Gastroesophageal sphincter (tissue), 4 donors: Measurements from ENCODE around the gene ORC6. TPM values are rescaled to one million over a fixed set of nuclear protein-coding genes. Genes with fewer than 3 reads are reported as not detected.

Experiments used
- ATAC-seq: fragments of 150-250 bp; one replicate; pipeline ENCODE4 v1.9.1; 2016; ENCODE audit warnings: mild to moderate bottlenecking, moderate library complexity
- H3K27ac ChIP-seq, 4 donors: fragments of 200-600 bp; sonication (generic) in 3 of 4; 1 replicate in 3 of 4; 2 replicates in 1 of 4; pipeline ENCODE4 v1.5.1; 2016 to 2019
- H3K27me3 ChIP-seq: fragments of 200-600 bp; sonication (generic); one replicate; pipeline ENCODE4 v1.5.1; 2019
- H3K36me3 ChIP-seq, 2 donors: fragments of 200-600 bp; sonication (generic); one replicate each; pipeline ENCODE4 v1.5.1; 2019; ENCODE audit warnings: control low read depth in 1 of 2
- H3K4me1 ChIP-seq, 3 donors: fragments of 200-600 bp; sonication (generic); 1 replicate in 2 of 3; 2 replicates in 1 of 3; pipeline ENCODE4 v1.5.1; 2016 to 2019; ENCODE audit warnings: control low read depth in 2 of 3
- H3K4me3 ChIP-seq, 2 donors: fragments of 200-600 bp; sonication (generic); one replicate each; pipeline ENCODE4 v1.5.1; 2019; ENCODE audit warnings: mild to moderate bottlenecking in 1 of 2, moderate library complexity in 1 of 2
- H3K9me3 ChIP-seq, 3 donors: fragments of 200-600 bp; sonication (generic); one replicate each; pipeline ENCODE4 v1.5.1; 2017 to 2019; ENCODE audit warnings: control low read depth in 2 of 3
- EP300 ChIP-seq: sonication (generic); formaldehyde crosslinking; IDR thresholded peaks from one replicate; pipeline ENCODE4 v1.6.1; 2017; ENCODE audit warnings: antibody characterized with exemption, mild to moderate bottlenecking
- POLR2A ChIP-seq, 2 donors: fragments of 450-650 bp; IDR thresholded peaks; one replicate each; pipeline ENCODE4 v1.6.1; 2017; ENCODE audit warnings: antibody characterized with exemption in 2 of 2, mild to moderate bottlenecking in 2 of 2, moderate library complexity in 1 of 2
- POLR2AphosphoS5 ChIP-seq: sonication (generic); formaldehyde crosslinking; IDR thresholded peaks from one replicate; pipeline ENCODE4 v1.6.1; 2017; ENCODE audit warnings: antibody characterized with exemption
- WGBS, 2 donors: methylation state at CpG; one replicate each; pipeline ENCODE4 v1.1.5; 2018; ENCODE audit warnings: low coverage in 1 of 2; 5-methylcytosine and 5-hydroxymethylcytosine counted together
- total RNA-seq, 4 donors: library from RNA; depleted of rRNA; stranded (reverse); fragments of >200 nt; gene quantifications; one replicate each; pipeline ENCODE4 v1.1.0, GENCODE V29; 2016
- TF ChIP-seq, protein P1 (sequence below), 4 experiments: fragments of 200-600 bp in 2 of 4; fragments of 450-650 bp in 2 of 4; sonication (generic) in 1 of 4; IDR thresholded peaks; one replicate each; pipeline ENCODE4 v1.5.1; 2017 to 2019; ENCODE audit warnings: antibody characterized with exemption in 4 of 4, mild to moderate bottlenecking in 2 of 4, moderate library complexity in 2 of 4

Gene ORC6
- total RNA-seq, 4 donors from 2014 or later: 0.62 to 2.2 (median 1.2) TPM

DNA sequence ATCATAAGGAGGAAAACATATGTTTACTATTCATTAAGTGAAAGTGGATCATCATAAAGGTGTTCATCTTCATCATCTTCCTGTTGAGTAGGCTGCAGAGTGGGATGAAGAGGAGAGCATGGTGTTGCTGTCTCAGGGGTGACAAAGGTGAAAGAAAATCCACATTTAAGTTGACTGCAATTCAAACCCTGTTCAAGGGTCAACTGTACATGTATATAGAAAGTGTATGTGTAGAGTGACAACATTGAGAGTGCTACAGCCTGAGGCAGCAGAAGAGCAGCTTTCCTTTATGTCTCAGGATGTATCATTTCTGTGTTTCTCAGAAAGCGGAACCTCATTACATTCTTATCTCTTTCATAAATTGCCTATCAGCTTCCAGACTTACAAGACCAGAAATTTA is 17.2 kb downstream of the ORC6 start:
- H3K4me1 ChIP-seq: peaks cover 0 to 9% (median 0%) of the 10 kb centered on the region in 3 donors
- H3K4me3 ChIP-seq: no peak overlapping the region
- WGBS, 2 donors: 0% methylated on average over 1 of the region's 1 CpG
- H3K36me3 ChIP-seq: no peaks in the 10 kb centered on the region
- no peak for ATAC-seq
- TF ChIP-seq, protein P1, sequence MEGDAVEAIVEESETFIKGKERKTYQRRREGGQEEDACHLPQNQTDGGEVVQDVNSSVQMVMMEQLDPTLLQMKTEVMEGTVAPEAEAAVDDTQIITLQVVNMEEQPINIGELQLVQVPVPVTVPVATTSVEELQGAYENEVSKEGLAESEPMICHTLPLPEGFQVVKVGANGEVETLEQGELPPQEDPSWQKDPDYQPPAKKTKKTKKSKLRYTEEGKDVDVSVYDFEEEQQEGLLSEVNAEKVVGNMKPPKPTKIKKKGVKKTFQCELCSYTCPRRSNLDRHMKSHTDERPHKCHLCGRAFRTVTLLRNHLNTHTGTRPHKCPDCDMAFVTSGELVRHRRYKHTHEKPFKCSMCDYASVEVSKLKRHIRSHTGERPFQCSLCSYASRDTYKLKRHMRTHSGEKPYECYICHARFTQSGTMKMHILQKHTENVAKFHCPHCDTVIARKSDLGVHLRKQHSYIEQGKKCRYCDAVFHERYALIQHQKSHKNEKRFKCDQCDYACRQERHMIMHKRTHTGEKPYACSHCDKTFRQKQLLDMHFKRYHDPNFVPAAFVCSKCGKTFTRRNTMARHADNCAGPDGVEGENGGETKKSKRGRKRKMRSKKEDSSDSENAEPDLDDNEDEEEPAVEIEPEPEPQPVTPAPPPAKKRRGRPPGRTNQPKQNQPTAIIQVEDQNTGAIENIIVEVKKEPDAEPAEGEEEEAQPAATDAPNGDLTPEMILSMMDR (IDR thresholded peaks at IDR 0.05): no peak
- TF ChIP-seq POLR2AphosphoS5 (no peak), POLR2A (IDR thresholded peaks at IDR 0.05) (no peak), EP300 (no peak)
- no peak overlapping the region for H3K27ac ChIP-seq
- no peaks in the 10 kb centered on the region for H3K27me3 ChIP-seq
- no peaks in the 10 kb centered on the region for H3K9me3 ChIP-seq

DNA sequence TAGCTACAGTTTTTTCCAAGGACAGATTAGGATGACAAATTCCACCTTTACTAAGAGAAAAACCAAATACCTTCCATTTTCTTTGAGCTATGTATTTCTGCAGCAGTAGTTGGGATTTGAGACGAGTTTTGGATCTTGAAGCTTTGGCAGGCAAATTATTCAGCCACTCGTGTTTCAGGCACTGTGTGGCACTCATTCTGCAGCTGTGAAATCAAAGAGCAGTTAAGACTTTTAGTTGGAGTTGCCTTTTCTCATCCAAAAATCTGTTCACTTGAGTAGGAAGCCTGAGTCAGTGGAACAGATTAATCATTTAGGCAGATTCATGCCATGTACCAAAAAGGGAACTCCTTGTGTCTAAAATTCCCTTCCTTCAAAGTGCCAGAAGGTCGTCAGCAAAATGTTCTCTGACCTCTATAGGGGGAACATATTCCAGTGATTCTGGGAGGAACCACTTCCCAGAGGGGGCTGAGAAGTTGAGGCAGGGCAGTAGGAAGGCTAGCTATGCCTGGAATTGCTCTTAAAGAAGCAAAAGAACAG is 20.1 kb downstream of the ORC6 start:
- WGBS, 2 donors: 27 to 41% methylated on average over 2 to 3 of the region's 3 CpGs
- no peak for ATAC-seq

DNA sequence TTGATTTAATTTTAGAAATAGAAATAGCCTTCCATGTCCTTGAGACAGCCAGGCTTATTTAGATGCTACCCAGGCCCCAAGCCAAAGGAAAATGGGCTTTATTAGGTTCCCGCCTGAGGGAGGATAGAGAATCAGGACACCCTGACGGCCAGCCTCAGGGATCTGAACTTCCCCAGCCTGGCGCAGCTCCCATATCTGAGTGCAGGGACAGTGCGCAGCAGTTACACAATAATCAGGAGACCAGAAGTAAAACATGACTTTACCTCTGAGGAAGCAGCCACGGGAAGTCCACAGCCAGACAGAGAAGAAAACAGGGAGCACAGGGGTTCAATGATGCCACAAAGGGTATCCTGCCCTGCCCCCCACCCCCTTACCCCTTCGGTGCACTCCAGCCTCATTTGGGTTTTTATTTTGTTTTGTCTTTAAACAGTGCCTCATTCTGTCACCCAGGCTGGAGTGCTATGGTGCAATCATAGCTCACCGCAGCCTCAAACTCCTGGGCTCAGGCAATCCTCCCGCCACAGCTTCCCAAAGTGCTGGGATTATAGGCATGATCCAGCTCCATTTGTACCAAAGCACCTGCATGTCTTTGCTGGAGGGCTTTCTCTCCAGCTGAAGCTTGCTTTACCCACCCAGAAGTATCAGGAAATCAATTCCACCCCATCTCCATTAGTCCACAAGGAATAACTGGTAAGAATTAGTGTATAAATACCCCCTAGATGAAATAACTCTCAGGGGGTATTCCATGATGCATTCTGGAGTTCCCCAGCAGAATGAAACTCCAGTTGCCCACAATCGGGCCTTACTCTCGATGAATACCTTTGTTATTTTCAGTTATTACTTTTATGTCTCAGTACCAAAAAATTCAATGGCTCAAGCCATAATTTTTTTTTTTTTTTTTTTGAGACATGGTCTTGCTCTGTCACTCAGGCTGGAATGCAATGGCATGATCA is 21.9 kb downstream of the ORC6 start:
- Histone ChIP-seq H3K27me3 (no peaks in the 10 kb centered on the region), H3K27ac (no peak overlapping the region), H3K36me3 (no peaks in the 10 kb centered on the region), H3K9me3 (no peaks in the 10 kb centered on the region), H3K4me1 (peaks cover 0 to 9% (median 0%) of the 10 kb centered on the region in 3 donors), H3K4me3 (no peak overlapping the region)
- WGBS, 2 donors: 48 to 77% methylated on average over 4 to 7 of the region's 10 CpGs
- no peak for ATAC-seq
- TF ChIP-seq POLR2AphosphoS5 (no peak), POLR2A (IDR thresholded peaks at IDR 0.05) (no peak), EP300 (no peak)
- TF ChIP-seq, protein P1 (IDR thresholded peaks at IDR 0.05): no peak

More for the DNA sequence above, 20.1 kb downstream of the ORC6 start:
- H3K9me3 ChIP-seq: no peaks in the 10 kb centered on the region
- no peak overlapping the region for H3K4me3 ChIP-seq
- TF ChIP-seq, protein P1 (IDR thresholded peaks at IDR 0.05): no peak
- TF ChIP-seq POLR2A (IDR thresholded peaks at IDR 0.05) (no peak), EP300 (no peak), POLR2AphosphoS5 (no peak)
- no peak overlapping the region for H3K27ac ChIP-seq
- H3K27me3 ChIP-seq: no peaks in the 10 kb centered on the region
- peaks cover 0 to 9% (median 0%) of the 10 kb centered on the region in 3 donors for H3K4me1 ChIP-seq
- no peaks in the 10 kb centered on the region for H3K36me3 ChIP-seq

DNA sequence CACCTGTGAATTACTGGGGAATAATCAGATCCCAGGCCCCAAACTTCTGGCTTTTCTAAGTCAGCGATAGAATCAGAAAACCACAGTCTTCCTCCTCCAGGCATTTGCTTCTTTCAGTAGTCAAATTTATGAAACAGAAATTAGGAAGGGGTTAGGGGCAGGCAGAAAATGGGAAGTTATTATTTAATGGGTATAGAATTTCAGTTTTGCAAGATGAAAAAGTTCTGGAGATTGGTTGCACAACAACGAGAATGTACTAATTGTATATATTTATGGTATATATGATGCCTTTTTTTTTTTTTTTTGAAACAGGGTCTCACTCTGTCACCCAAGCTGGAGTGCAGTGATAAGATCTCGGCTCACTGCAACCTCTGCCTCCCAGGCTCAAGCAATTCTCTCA is 23.5 kb downstream of the ORC6 start:
- WGBS, 2 donors: 70 to 94% methylated on average over 3 of the region's 3 CpGs
- H3K27me3 ChIP-seq: no peaks in the 10 kb centered on the region
- TF ChIP-seq POLR2A (IDR thresholded peaks at IDR 0.05) (no peak), EP300 (no peak), POLR2AphosphoS5 (no peak)
- TF ChIP-seq, protein P1 (IDR thresholded peaks at IDR 0.05): no peak
- ATAC-seq: no peak
- peaks cover 0 to 9% (median 0%) of the 10 kb centered on the region in 3 donors for H3K4me1 ChIP-seq
- H3K4me3 ChIP-seq: no peak overlapping the region
- no peaks in the 10 kb centered on the region for H3K9me3 ChIP-seq
- no peak overlapping the region for H3K27ac ChIP-seq
- no peaks in the 10 kb centered on the region for H3K36me3 ChIP-seq
